GM23248 (cell line): Measurements from ENCODE around the gene SMPDL3A.

ENCODE experiments used
- EZH2 ChIP-seq: fragments of 200-600 bp; sonication (generic); IDR thresholded peaks from 2 replicates; pipeline ENCODE4 v1.6.1; 2018; ENCODE audit warnings: antibody characterized with exemption, mild to moderate bottlenecking; ENCODE audit not compliant: insufficient read depth, poor library complexity, severe bottlenecking
- EZH2phosphoT487 ChIP-seq: fragments of 200-600 bp; sonication (generic); IDR thresholded peaks from 2 replicates; pipeline ENCODE4 v1.6.1; 2018; ENCODE audit warnings: antibody characterized with exemption, moderate library complexity, mild to moderate bottlenecking, low read depth; ENCODE audit not compliant: insufficient read depth

DNA sequence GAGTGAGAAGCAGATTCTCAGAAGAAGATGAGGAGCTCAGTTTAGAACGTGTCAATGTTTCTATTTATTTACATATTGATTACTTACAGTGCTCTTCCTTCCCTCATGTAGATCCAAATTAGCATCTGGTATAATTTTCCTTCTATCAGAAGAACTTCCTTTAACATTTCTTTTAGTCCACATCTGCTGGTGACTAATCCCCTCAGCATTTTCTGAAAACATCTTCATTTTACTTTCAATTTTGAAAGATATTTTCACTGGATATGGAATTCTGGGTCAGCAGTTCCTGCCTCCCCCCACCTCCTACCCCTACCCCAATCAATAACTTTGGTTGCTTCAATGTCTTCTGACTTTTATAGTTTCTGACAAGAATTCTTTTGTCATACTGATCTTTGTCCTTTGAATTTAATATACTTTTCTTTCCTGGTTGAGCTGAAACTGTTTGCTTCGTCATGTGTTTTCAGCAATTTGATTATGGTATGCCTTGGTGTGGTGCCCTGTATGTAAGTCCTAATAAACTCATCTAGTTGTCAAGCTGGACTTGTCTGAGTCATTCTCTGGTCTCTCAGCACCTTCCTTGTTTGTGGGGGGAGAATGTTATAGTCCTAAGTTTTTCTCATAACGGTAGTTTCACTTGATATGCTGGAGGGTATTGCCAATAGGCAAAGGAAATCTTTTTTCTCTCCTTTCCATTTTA lies 57.0 kb downstream of the SMPDL3A start:
- no peak for TF ChIP-seq EZH2
- TF ChIP-seq EZH2phosphoT487, result no peak
